Measurements from ENCODE around the gene CBR1.
"Not testable (repeated sequence)": the region's sequence is repeated elsewhere in the genome, so short reads cannot be mapped to it uniquely, and the experiment has no call there.

CBR1 gene

GRCh38 chr21:36082237-36082664 lies 12.4 kb downstream of the CBR1 start:
- DNase-seq: no peak

GRCh38 chr21:36087362-36088138 lies 17.7 kb downstream of the CBR1 start:
- DNase-seq: no peak

GRCh38 chr21:36089946-36090345 lies 20.1 kb downstream of the CBR1 start:
- no peak for DNase-seq

GRCh38 chr21:36092681-36093080 lies 22.9 kb downstream of the CBR1 start:
- DNase-seq: no peak

- DNase-seq: no peak
Observed at GRCh38 chr21:36093512-36093911, 23.7 kb downstream of the CBR1 start.

GRCh38 chr21:36096398-36097290 lies 26.8 kb downstream of the CBR1 start:
- DNase-seq: no peak

GRCh38 chr21:36097427-36098181 lies 27.8 kb downstream of the CBR1 start:
- DNase-seq: no peak

GRCh38 chr21:36098182-36098532 lies 28.3 kb downstream of the CBR1 start:
- DNase-seq: no peak

GRCh38 chr21:36099000-36099399 lies 29.2 kb downstream of the CBR1 start:
- DNase-seq: no peak

- DNase-seq: not testable (repeated sequence)
Observed at GRCh38 chr21:36099695-36100211, 29.9 kb downstream of the CBR1 start.

GRCh38 chr21:36100971-36101641 lies 31.3 kb downstream of the CBR1 start:
- DNase-seq: no peak

GRCh38 chr21:36103434-36103833 lies 33.6 kb downstream of the CBR1 start:
- DNase-seq: no peak

GRCh38 chr21:36104317-36105300 lies 34.8 kb downstream of the CBR1 start:
- DNase-seq: no peak

GRCh38 chr21:36105327-36105842 lies 35.6 kb downstream of the CBR1 start:
- no peak for DNase-seq

GRCh38 chr21:36109868-36110267 lies 40.0 kb downstream of the CBR1 start:
- DNase-seq: no peak

GRCh38 chr21:36111238-36111637 lies 41.4 kb downstream of the CBR1 start:
- no peak for DNase-seq

- no peak for DNase-seq
Observed at GRCh38 chr21:36113647-36114428, 44.0 kb downstream of the CBR1 start.

GRCh38 chr21:36115138-36115730 lies 45.4 kb downstream of the CBR1 start:
- DNase-seq: no peak

GRCh38 chr21:36117286-36117741 lies 47.5 kb downstream of the CBR1 start:
- DNase-seq: no peak
